MCF 10A (cell line): Measurements from ENCODE around the gene GASK1A. TPM values are rescaled to one million over a fixed set of nuclear protein-coding genes. Genes with fewer than 3 reads are reported as not detected.

Experiments used
- BruUV-seq: library from RNA; stranded (reverse); fragments of 400-500 nt; replicated peaks from 2 replicates; lab custom pipeline; 2021; lab: Mats Ljungman, UMichigan
- CTCF ChIA-PET: fragments of 300-600 bp; sonication (Branson Sonifier 250); formaldehyde crosslinking; extraction: SDS; loops from one replicate; lab custom pipeline; 2021; ENCODE audit warnings: antibody characterized with exemption, inconsistent platforms; lab: Yijun Ruan, JAX
- POLR2A ChIA-PET: fragments of 300-600, 350-650 bp; sonication (Branson Sonifier 250); formaldehyde crosslinking; extraction: SDS; loops from one replicate; lab custom pipeline; 2020; ENCODE audit warnings: antibody characterized with exemption, inconsistent platforms; lab: Yijun Ruan, JAX
- DNase-seq: peaks from one replicate; pipeline ENCODE4 v3.0.0-alpha.2; 2018; ENCODE audit not compliant: unreplicated experiment
- H3K27ac Mint-ChIP-seq: one replicate; pipeline ENCODE4 v1.8.0; 2022; ENCODE audit warnings: mild to moderate bottlenecking, low read depth, mixed read lengths; ENCODE audit not compliant: unreplicated experiment
- H3K27me3 Mint-ChIP-seq: one replicate; pipeline ENCODE4 v1.8.0; 2022; ENCODE audit warnings: mixed read lengths; ENCODE audit not compliant: insufficient read depth, unreplicated experiment
- H3K36me3 Mint-ChIP-seq: one replicate; pipeline ENCODE4 v1.8.0; 2022; ENCODE audit warnings: mild to moderate bottlenecking, moderate library complexity, mixed read lengths; ENCODE audit not compliant: insufficient read depth, unreplicated experiment
- H3K4me1 Mint-ChIP-seq: one replicate; pipeline ENCODE4 v1.8.0; 2022; ENCODE audit warnings: mixed read lengths; ENCODE audit not compliant: insufficient read depth, unreplicated experiment
- H3K4me3 Mint-ChIP-seq: one replicate; pipeline ENCODE4 v1.8.0; 2022; ENCODE audit warnings: mild to moderate bottlenecking, moderate library complexity, mixed read lengths; ENCODE audit not compliant: unreplicated experiment
- H3K9me3 Mint-ChIP-seq: one replicate; pipeline ENCODE4 v1.8.0; 2022; ENCODE audit warnings: mixed read lengths; ENCODE audit not compliant: unreplicated experiment
- CTCF ChIP-seq: fragments of 200-600 bp; IDR thresholded peaks from one replicate; pipeline ENCODE4 v1.8.0; 2022; ENCODE audit warnings: antibody characterized with exemption, mild to moderate bottlenecking; ENCODE audit not compliant: unreplicated experiment
- intact Hi-C: fragments of 100-400 bp; cut with micrococcal nuclease; formaldehyde crosslinking; loops from 2 replicates; pipeline ENCODE4 v1.14.1; 2022
- total RNA-seq: library from RNA; stranded (reverse); gene quantifications from 2 replicates; pipeline ENCODE4 v1.2.3, GENCODE V29; 2022

The GASK1A gene
- total RNA-seq, 1 experiment from 2014 or later = not detected

GRCh38 chr3:43011638-43012037 lies 32.5 kb downstream of the GASK1A start:
- POLR2A ChIA-PET = no interaction called here
- no peaks in the 10 kb centered on the region for H3K27me3 Mint-ChIP-seq
- no peaks in the 10 kb centered on the region for H3K4me1 Mint-ChIP-seq
- CTCF ChIA-PET = no interaction called here
- intact Hi-C loops = no loop called here
- no TSS peak for BruUV-seq
- H3K4me3 Mint-ChIP-seq = no peak overlapping the region
- H3K9me3 Mint-ChIP-seq = no peaks in the 10 kb centered on the region
- no peak for DNase-seq
- no peaks in the 10 kb centered on the region for H3K36me3 Mint-ChIP-seq
- H3K27ac Mint-ChIP-seq = no peak overlapping the region
- no peak for TF ChIP-seq CTCF

GRCh38 chr3:43012174-43012573 lies 33.1 kb downstream of the GASK1A start:
- no peak overlapping the region for H3K4me3 Mint-ChIP-seq
- no peak for TF ChIP-seq CTCF
- BruUV-seq = no TSS peak
- CTCF ChIA-PET = no interaction called here
- no peaks in the 10 kb centered on the region for H3K4me1 Mint-ChIP-seq
- no peaks in the 10 kb centered on the region for H3K27me3 Mint-ChIP-seq
- no peak for DNase-seq
- intact Hi-C loops = no loop called here
- H3K9me3 Mint-ChIP-seq = no peaks in the 10 kb centered on the region
- POLR2A ChIA-PET = no interaction called here
- H3K27ac Mint-ChIP-seq = no peak overlapping the region
- H3K36me3 Mint-ChIP-seq = no peaks in the 10 kb centered on the region

- no peak for DNase-seq
- Mint-ChIP-seq H3K27ac (no peak overlapping the region), H3K9me3 (no peaks in the 10 kb centered on the region), H3K27me3 (no peaks in the 10 kb centered on the region), H3K4me1 (no peaks in the 10 kb centered on the region), H3K36me3 (no peaks in the 10 kb centered on the region), H3K4me3 (no peak overlapping the region)
- no TSS peak for BruUV-seq
- intact Hi-C loops = no loop called here
- ChIA-PET POLR2A (no interaction called here), CTCF (no interaction called here)
- no peak for TF ChIP-seq CTCF
Measured at GRCh38 chr3:43013256-43013655, 34.1 kb downstream of the GASK1A start.

GRCh38 chr3:43013743-43014155 lies 34.6 kb downstream of the GASK1A start:
- ChIA-PET POLR2A (no interaction called here), CTCF (no interaction called here)
- no peaks in the 10 kb centered on the region for H3K9me3 Mint-ChIP-seq
- BruUV-seq = no TSS peak
- no peaks in the 10 kb centered on the region for H3K27me3 Mint-ChIP-seq
- H3K4me1 Mint-ChIP-seq = no peaks in the 10 kb centered on the region
- intact Hi-C loops = no loop called here
- H3K27ac Mint-ChIP-seq = no peak overlapping the region
- TF ChIP-seq CTCF = no peak
- H3K4me3 Mint-ChIP-seq = no peak overlapping the region
- no peak for DNase-seq
- no peaks in the 10 kb centered on the region for H3K36me3 Mint-ChIP-seq
